BLaER1 treated with 17β-estradiol and CSF1 and Interleukin-3, amounts not matched to agents 10 nM and 100 nM (cell line): Measurements from ENCODE around the gene CALHM2.

Experiments used
- H3K27ac ChIP-seq, 11 experiments: shearing (Covaris generic); formaldehyde crosslinking; 2 replicates each; pipeline ENCODE4 v1.8.1; 2022
- H3K27me3 ChIP-seq, 11 experiments: shearing (Covaris generic); formaldehyde crosslinking; 2 replicates each; pipeline ENCODE4 v1.8.1; 2022
- H3K36me3 ChIP-seq, 11 experiments: shearing (Covaris generic); formaldehyde crosslinking; 2 replicates each; pipeline ENCODE4 v1.8.1; 2022
- H3K4me1 ChIP-seq, 10 experiments: shearing (Covaris generic); formaldehyde crosslinking; 2 replicates each; pipeline ENCODE4 v1.8.1; 2022
- H3K4me2 ChIP-seq, 11 experiments: shearing (Covaris generic); formaldehyde crosslinking; 2 replicates each; pipeline ENCODE4 v1.8.1; 2022
- H3K4me3 ChIP-seq, 10 experiments: shearing (Covaris generic); formaldehyde crosslinking; 2 replicates each; pipeline ENCODE4 v1.8.1; 2022
- H3K9ac ChIP-seq, 11 experiments: shearing (Covaris generic); formaldehyde crosslinking; 2 replicates each; pipeline ENCODE4 v1.8.1; 2022
- H3K9me3 ChIP-seq, 11 experiments: shearing (Covaris generic); formaldehyde crosslinking; replicated peaks in 1 of 11; 2 replicates each; pipeline ENCODE4 v1.8.1; 2022
- H4K20me1 ChIP-seq, 11 experiments: shearing (Covaris generic); formaldehyde crosslinking; 2 replicates each; pipeline ENCODE4 v1.8.1; 2022
- Cebpa-rat ChIP-seq, 11 experiments: shearing (Covaris generic); IDR thresholded peaks; 2 replicates each; pipeline ENCODE4 v1.8.1; 2022

CALHM2 gene

GRCh38 chr10:103413564-103413963, 38.6 kb downstream of the CALHM2 start:
- Histone ChIP-seq H3K9ac (0 out of 22 replicates have a peak overlapping the region, but pooled peaks of 1 of the 11 experiments have one; percentile 2), H3K9me3 (no peaks in the 10 kb centered on the region), H3K27ac (no peak overlapping the region), H3K4me3 (no peak overlapping the region), H3K27me3 (no peaks in the 10 kb centered on the region), H3K4me1 (no peaks in the 10 kb centered on the region), H3K36me3 (peaks cover 98 to 100% (median 99%) of the 10 kb centered on the region in 11 experiments), H4K20me1 (peaks cover 0 to 85% (median 58%) of the 10 kb centered on the region in 11 experiments; a peak in 18 of 22 replicates), H3K4me2 (no peak overlapping the region)
- TF ChIP-seq Cebpa-rat (IDR thresholded peaks at IDR 0.05), result no peak

- Histone ChIP-seq H3K9me3 (no peaks in the 10 kb centered on the region), H3K4me1 (peaks cover 38 to 62% (median 47%) of the 10 kb centered on the region in 10 experiments), H3K4me3 (peak overlapping the region; percentile 79 to 99 (median 90)), H3K4me2 (peak overlapping the region; percentile 84 to 95 (median 92)), H3K36me3 (peaks cover 55 to 79% (median 62%) of the 10 kb centered on the region in 11 experiments), H3K27ac (peak overlapping the region in 10 of 11 experiments; percentile 64 to 92 (median 87); a peak in 21 of 22 replicates), H3K27me3 (no peaks in the 10 kb centered on the region), H3K9ac (peak overlapping the region; percentile 83 to 93 (median 89)), H4K20me1 (peaks cover 5 to 44% (median 26%) of the 10 kb centered on the region in 11 experiments; a peak in 16 of 22 replicates)
- no peak for TF ChIP-seq Cebpa-rat (IDR thresholded peaks at IDR 0.05)
Observed at GRCh38 chr10:103397191-103397825, 54.9 kb downstream of the CALHM2 start.

GRCh38 chr10:103396789-103397087, 55.4 kb downstream of the CALHM2 start:
- peak overlapping the region; percentile 83 to 93 (median 89) for H3K9ac ChIP-seq

More at GRCh38 chr10:103396789-103397087, 55.4 kb downstream of the CALHM2 start:
- Histone ChIP-seq H3K27me3 (no peaks in the 10 kb centered on the region), H3K4me2 (peak overlapping the region; percentile 84 to 95 (median 92)), H3K9me3 (no peaks in the 10 kb centered on the region), H3K4me1 (peaks cover 38 to 62% (median 47%) of the 10 kb centered on the region in 10 experiments), H4K20me1 (peaks cover 5 to 44% (median 29%) of the 10 kb centered on the region in 11 experiments; a peak in 16 of 22 replicates), H3K36me3 (peaks cover 55 to 79% (median 62%) of the 10 kb centered on the region in 11 experiments), H3K27ac (peak overlapping the region; percentile 43 to 92 (median 87); a peak in 21 of 22 replicates), H3K4me3 (peak overlapping the region; percentile 79 to 99 (median 90))
- TF ChIP-seq Cebpa-rat (IDR thresholded peaks at IDR 0.05), result no peak
